GM12878 (cell line): ENCODE results near the gene DRAP1. TPM values are rescaled to one million over a fixed set of nuclear protein-coding genes. Genes with fewer than 3 reads are reported as not detected.

Experiments
- ATAC-seq: fragments of 200-7000 bp; cut with Tn5 transposase; 3 replicates; pipeline ENCODE4 v1.9.1; 2020; ENCODE audit warnings: mild to moderate bottlenecking, moderate library complexity
- BruUV-seq: library from RNA; stranded (reverse); fragments of 400-500 nt; replicated peaks from 2 replicates; lab custom pipeline; 2021; lab: Mats Ljungman, UMichigan
- CTCF ChIA-PET: fragments of 300-600 bp; sonication (Branson Sonifier 250); formaldehyde crosslinking; extraction: SDS; loops from one replicate; lab custom pipeline; 2021; ENCODE audit warnings: inconsistent platforms; lab: Yijun Ruan, JAX
- POLR2A ChIA-PET: fragments of 350-600 bp; formaldehyde crosslinking; extraction: SDS; loops from one replicate; lab custom pipeline; 2021; ENCODE audit warnings: inconsistent platforms; lab: Charles Lee
- RAD21 ChIA-PET: fragments of 300-600 bp; sonication (Branson Sonifier 250); formaldehyde crosslinking; loops from one replicate; lab custom pipeline; 2023; ENCODE audit warnings: antibody characterized with exemption; ENCODE audit not compliant: unreplicated experiment; lab: Charles Lee
- SMC1A ChIA-PET: fragments of 300-600 bp; sonication (Branson Sonifier 250); formaldehyde crosslinking; loops from one replicate; lab custom pipeline; 2023; ENCODE audit not compliant: unreplicated experiment, uncharacterized antibody; lab: Charles Lee
- DNase-seq: peaks from one replicate; pipeline ENCODE4 v3.0.0-alpha.2; 2011; ENCODE audit warnings: low read depth, low spot score
- FAIRE-seq: peaks from 3 replicates; lab custom pipeline; 2011; peaks lifted over from hg19 to GRCh38; lab: Jason Lieb, UNC
- H2AFZ ChIP-seq: 2 replicates; pipeline ENCODE4 v1.6.0; 2011; ENCODE audit warnings: low read depth, low read length, control low read depth; ENCODE audit not compliant: control insufficient read depth
- H3K27ac ChIP-seq: 2 replicates; pipeline ENCODE4 v1.5.1; 2011; ENCODE audit warnings: control low read depth; ENCODE audit not compliant: control insufficient read depth, insufficient read depth
- H3K27me3 ChIP-seq, 2 experiments: replicated peaks in 1 of 2; 2 replicates each; pipeline versions ENCODE4 v1.6.0 to v1.6.1; 2011; ENCODE audit warnings: low read length in 1 of 2; ENCODE audit not compliant: control insufficient read depth in 2 of 2, insufficient read depth in 2 of 2
- H3K36me3 ChIP-seq, 2 experiments: 2 replicates each; pipeline ENCODE4 v1.5.1; 2011; ENCODE audit warnings: low read length in 1 of 2; ENCODE audit not compliant: control insufficient read depth in 2 of 2, insufficient read depth in 2 of 2
- H3K4me1 ChIP-seq: 2 replicates; pipeline ENCODE4 v1.6.1; 2011; ENCODE audit warnings: mild to moderate bottlenecking, low read length, moderate library complexity, mixed read lengths; ENCODE audit not compliant: control insufficient read depth, insufficient read depth
- H3K4me2 ChIP-seq: 2 replicates; pipeline ENCODE4 v1.6.0; 2011; ENCODE audit warnings: control low read depth; ENCODE audit not compliant: control insufficient read depth, insufficient read depth
- H3K4me3 ChIP-seq: fragments of 200-600 bp; sonication (generic); 2 replicates; pipeline ENCODE4 v1.5.1; 2016
- H3K79me2 ChIP-seq: 2 replicates; pipeline ENCODE4 v1.6.0; 2011; ENCODE audit warnings: low read length; ENCODE audit not compliant: control insufficient read depth, insufficient read depth
- H3K9ac ChIP-seq: 2 replicates; pipeline ENCODE4 v1.8.0; 2011; ENCODE audit warnings: low read length, control low read depth, mixed read lengths; ENCODE audit not compliant: control insufficient read depth, insufficient read depth
- H3K9me3 ChIP-seq: replicated peaks from 3 replicates; pipeline ENCODE4 v1.5.1; 2011; ENCODE audit warnings: mild to moderate bottlenecking, low read length; ENCODE audit not compliant: control insufficient read depth, insufficient read depth
- H4K20me1 ChIP-seq: 2 replicates; pipeline ENCODE4 v1.6.0; 2011; ENCODE audit not compliant: control insufficient read depth, insufficient read depth
- ASH2L ChIP-seq: fragments of 300-600, 200-600 bp; sonication (generic); IDR thresholded peaks from 2 replicates; pipeline ENCODE4 v1.6.1; 2017; ENCODE audit warnings: low read depth, mild to moderate bottlenecking, borderline replicate concordance
- CHD2 ChIP-seq: IDR thresholded peaks from 2 replicates; pipeline ENCODE4 v1.6.1; 2011; ENCODE audit warnings: low read depth, low read length, improper control_type of control experiment, borderline replicate concordance
- FOS ChIP-seq: IDR thresholded peaks from 3 replicates; pipeline ENCODE4 v1.6.1; 2011; ENCODE audit warnings: borderline replicate concordance; ENCODE audit not compliant: insufficient read length; ENCODE audit errors: extremely low read depth
- JUND ChIP-seq: IDR thresholded peaks from 2 replicates; pipeline ENCODE4 v1.6.1; 2012; ENCODE audit warnings: low read depth, mild to moderate bottlenecking, low read length, improper control_type of control experiment, moderate library complexity
- LARP7 ChIP-seq: fragments of 450-650 bp; IDR thresholded peaks from 2 replicates; pipeline ENCODE4 v1.6.1; 2017; ENCODE audit warnings: mild to moderate bottlenecking
- MXI1 ChIP-seq: fragments of 150-350 bp; IDR thresholded peaks from 2 replicates; pipeline ENCODE4 v1.6.1; 2011; ENCODE audit warnings: low read depth, mild to moderate bottlenecking, inconsistent platforms, low read length, improper control_type of control experiment
- SIX5 ChIP-seq: IDR thresholded peaks from 2 replicates; pipeline ENCODE4 v1.6.1; 2011; ENCODE audit warnings: mild to moderate bottlenecking, low read depth, low read length, moderate library complexity; ENCODE audit not compliant: severe bottlenecking
- SMC3 ChIP-seq: IDR thresholded peaks from 2 replicates; pipeline ENCODE4 v1.6.1; 2011; ENCODE audit warnings: low read length, improper control_type of control experiment, borderline replicate concordance
- SREBF2 ChIP-seq: IDR thresholded peaks from 2 replicates; pipeline ENCODE4 v1.6.1; 2012; ENCODE audit warnings: mild to moderate bottlenecking, low read length
- STAT3 ChIP-seq: IDR thresholded peaks from 2 replicates; pipeline ENCODE4 v1.6.1; 2011; ENCODE audit warnings: low read depth, low read length, improper control_type of control experiment
- TBL1XR1 ChIP-seq: IDR thresholded peaks from 2 replicates; pipeline ENCODE4 v1.6.1; 2012; ENCODE audit warnings: low read depth, low read length, improper control_type of control experiment
- WGBS: methylation state at CpG from one replicate; pipeline ENCODE4 v1.1.6; 2016; ENCODE audit warnings: low lambda C conversion rate; ENCODE audit not compliant: insufficient replicate concordance, insufficient coverage; ENCODE audit errors: missing lambda C conversion rate; 5-methylcytosine and 5-hydroxymethylcytosine counted together
- in situ Hi-C: fragments of 300-500 bp; cut with MboI; formaldehyde crosslinking; loops from 9 replicates; pipeline ENCODE4 v1.14.3; 2018; ENCODE audit warnings: mixed read lengths
- intact Hi-C: fragments of 100-400 bp; cut with micrococcal nuclease; formaldehyde crosslinking; loops from one replicate; pipeline ENCODE4 v1.14.2; 2022; ENCODE audit not compliant: unreplicated experiment
- polyA plus RNA-seq, 11 experiments: library from polyadenylated mRNA; depleted of rRNA in 4 of 11; unstranded in 6 of 11; stranded (reverse) in 5 of 11; fragments of >200 nt; fragmentation: Nextera tagmentation in 4 of 11; fragmentation: Illumina TruSeq in 1 of 11; extraction: Ambion mirVana in 4 of 11; extraction: Trizol in 1 of 11; gene quantifications; 1 replicate in 1 of 11; 2 replicates in 10 of 11; pipeline versions ENCODE4 v1.2.1 to v1.2.3, GENCODE V29; 2011 to 2016; ENCODE audit warnings: inconsistent platforms in 2 of 11, missing spikeins in 2 of 11, low read depth in 1 of 11
- total RNA-seq, 4 experiments: library from RNA; depleted of rRNA in 3 of 4; stranded (reverse); fragments of >200 nt in 3 of 4; fragmentation: Illumina TruSeq in 1 of 4; extraction: Trizol in 1 of 4; gene quantifications; 2 replicates each; pipeline versions ENCODE4 v1.2.1 to v1.2.3, GENCODE V29; 2013 to 2021
- TF ChIP-seq, protein P1 (sequence below): fragments of 450-650 bp; IDR thresholded peaks from 2 replicates; pipeline ENCODE4 v1.6.1; 2016; ENCODE audit warnings: mild to moderate bottlenecking, moderate library complexity, borderline replicate concordance
- TF ChIP-seq, protein P2 (sequence below): fragments of 450-650 bp; formaldehyde crosslinking; IDR thresholded peaks from 2 replicates; pipeline ENCODE4 v1.4.0; 2020; ENCODE audit warnings: mild to moderate bottlenecking, moderate library complexity
- TF ChIP-seq, protein P3 (sequence below): IDR thresholded peaks from 2 replicates; pipeline ENCODE4 v1.6.1; 2011; ENCODE audit warnings: borderline replicate concordance, low read depth, mild to moderate bottlenecking, moderate library complexity, mixed read lengths, low read length; ENCODE audit not compliant: insufficient read depth; ENCODE audit errors: extremely low read length

DRAP1 gene
- total and polyA plus RNA-seq, 10 of the 15 experiments (the other 5 are each of a cell fraction or from before 2014, with no cell fraction given): 9.4 to 163 (median 114) TPM

DNA sequence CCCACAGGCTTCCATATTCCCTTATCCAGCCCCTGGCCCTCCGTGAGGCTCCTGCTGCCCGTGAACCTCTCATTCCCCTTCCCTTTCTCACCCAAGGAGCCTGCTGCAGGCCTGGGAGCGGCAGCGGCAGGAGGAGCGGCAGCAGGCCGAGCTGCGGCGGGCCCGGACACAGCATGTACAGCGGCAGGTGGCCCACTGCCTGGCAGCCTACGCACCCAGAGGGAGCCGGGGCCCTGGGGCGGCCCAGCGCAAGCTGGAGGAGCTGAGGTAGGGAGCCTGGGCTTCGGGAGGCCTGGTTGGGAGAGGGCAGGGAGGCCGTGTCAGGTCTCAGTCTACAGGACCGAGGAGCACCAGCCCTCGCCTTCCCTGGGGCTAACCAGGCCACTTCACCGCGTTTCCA is 34.2 kb downstream of the DRAP1 start:
- H2AFZ ChIP-seq: no peak overlapping the region
- in situ Hi-C loops: no loop called here
- RAD21 ChIA-PET: no interaction called here
- H3K4me2 ChIP-seq: no peak overlapping the region
- POLR2A ChIA-PET: interaction anchor here (0.7 kb wide), 1 partner anchor 414 kb away, joined by 3 read pairs; no protein-coding TSS in a partner anchor
- DNase-seq (no peak), ATAC-seq (no peak), FAIRE-seq (no peak)
- intact Hi-C loops: no loop called here
- no peaks in the 10 kb centered on the region for H3K27me3 ChIP-seq
- CTCF ChIA-PET: interaction anchor here (2.3 kb wide), 1 partner anchor 68 kb away, joined by 9 read pairs; no protein-coding TSS in a partner anchor
- SMC1A ChIA-PET: interaction anchor here (0.6 kb wide), 1 partner anchor 92 kb away, joined by 4 read pairs; no protein-coding TSS in a partner anchor
- no peak overlapping the region for H3K4me3 ChIP-seq
- no peaks in the 10 kb centered on the region for H3K36me3 ChIP-seq
- whole genome bisulfite sequencing: 86% methylated on average over 17 of the region's 20 CpGs
- no peaks in the 10 kb centered on the region for H3K79me2 ChIP-seq
- H3K4me1 ChIP-seq: peaks cover 14% of the 10 kb centered on the region
- TF ChIP-seq TBL1XR1 (no peak), CHD2 (no peak), JUND (no peak), STAT3 (no peak), SREBF2 (no peak), ASH2L (no peak), LARP7 (no peak), SMC3 (no peak), FOS (no peak), MXI1 (no peak), SIX5 (no peak)
- TF ChIP-seq, protein P1, sequence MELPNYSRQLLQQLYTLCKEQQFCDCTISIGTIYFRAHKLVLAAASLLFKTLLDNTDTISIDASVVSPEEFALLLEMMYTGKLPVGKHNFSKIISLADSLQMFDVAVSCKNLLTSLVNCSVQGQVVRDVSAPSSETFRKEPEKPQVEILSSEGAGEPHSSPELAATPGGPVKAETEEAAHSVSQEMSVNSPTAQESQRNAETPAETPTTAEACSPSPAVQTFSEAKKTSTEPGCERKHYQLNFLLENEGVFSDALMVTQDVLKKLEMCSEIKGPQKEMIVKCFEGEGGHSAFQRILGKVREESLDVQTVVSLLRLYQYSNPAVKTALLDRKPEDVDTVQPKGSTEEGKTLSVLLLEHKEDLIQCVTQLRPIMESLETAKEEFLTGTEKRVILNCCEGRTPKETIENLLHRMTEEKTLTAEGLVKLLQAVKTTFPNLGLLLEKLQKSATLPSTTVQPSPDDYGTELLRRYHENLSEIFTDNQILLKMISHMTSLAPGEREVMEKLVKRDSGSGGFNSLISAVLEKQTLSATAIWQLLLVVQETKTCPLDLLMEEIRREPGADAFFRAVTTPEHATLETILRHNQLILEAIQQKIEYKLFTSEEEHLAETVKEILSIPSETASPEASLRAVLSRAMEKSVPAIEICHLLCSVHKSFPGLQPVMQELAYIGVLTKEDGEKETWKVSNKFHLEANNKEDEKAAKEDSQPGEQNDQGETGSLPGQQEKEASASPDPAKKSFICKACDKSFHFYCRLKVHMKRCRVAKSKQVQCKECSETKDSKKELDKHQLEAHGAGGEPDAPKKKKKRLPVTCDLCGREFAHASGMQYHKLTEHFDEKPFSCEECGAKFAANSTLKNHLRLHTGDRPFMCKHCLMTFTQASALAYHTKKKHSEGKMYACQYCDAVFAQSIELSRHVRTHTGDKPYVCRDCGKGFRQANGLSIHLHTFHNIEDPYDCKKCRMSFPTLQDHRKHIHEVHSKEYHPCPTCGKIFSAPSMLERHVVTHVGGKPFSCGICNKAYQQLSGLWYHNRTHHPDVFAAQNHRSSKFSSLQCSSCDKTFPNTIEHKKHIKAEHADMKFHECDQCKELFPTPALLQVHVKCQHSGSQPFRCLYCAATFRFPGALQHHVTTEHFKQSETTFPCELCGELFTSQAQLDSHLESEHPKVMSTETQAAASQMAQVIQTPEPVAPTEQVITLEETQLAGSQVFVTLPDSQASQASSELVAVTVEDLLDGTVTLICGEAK: no peak
- TF ChIP-seq, protein P2, sequence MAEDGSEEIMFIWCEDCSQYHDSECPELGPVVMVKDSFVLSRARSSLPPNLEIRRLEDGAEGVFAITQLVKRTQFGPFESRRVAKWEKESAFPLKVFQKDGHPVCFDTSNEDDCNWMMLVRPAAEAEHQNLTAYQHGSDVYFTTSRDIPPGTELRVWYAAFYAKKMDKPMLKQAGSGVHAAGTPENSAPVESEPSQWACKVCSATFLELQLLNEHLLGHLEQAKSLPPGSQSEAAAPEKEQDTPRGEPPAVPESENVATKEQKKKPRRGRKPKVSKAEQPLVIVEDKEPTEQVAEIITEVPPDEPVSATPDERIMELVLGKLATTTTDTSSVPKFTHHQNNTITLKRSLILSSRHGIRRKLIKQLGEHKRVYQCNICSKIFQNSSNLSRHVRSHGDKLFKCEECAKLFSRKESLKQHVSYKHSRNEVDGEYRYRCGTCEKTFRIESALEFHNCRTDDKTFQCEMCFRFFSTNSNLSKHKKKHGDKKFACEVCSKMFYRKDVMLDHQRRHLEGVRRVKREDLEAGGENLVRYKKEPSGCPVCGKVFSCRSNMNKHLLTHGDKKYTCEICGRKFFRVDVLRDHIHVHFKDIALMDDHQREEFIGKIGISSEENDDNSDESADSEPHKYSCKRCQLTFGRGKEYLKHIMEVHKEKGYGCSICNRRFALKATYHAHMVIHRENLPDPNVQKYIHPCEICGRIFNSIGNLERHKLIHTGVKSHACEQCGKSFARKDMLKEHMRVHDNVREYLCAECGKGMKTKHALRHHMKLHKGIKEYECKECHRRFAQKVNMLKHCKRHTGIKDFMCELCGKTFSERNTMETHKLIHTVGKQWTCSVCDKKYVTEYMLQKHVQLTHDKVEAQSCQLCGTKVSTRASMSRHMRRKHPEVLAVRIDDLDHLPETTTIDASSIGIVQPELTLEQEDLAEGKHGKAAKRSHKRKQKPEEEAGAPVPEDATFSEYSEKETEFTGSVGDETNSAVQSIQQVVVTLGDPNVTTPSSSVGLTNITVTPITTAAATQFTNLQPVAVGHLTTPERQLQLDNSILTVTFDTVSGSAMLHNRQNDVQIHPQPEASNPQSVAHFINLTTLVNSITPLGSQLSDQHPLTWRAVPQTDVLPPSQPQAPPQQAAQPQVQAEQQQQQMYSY (CRISPR knock-in tag): no peak
- TF ChIP-seq, protein P3, sequence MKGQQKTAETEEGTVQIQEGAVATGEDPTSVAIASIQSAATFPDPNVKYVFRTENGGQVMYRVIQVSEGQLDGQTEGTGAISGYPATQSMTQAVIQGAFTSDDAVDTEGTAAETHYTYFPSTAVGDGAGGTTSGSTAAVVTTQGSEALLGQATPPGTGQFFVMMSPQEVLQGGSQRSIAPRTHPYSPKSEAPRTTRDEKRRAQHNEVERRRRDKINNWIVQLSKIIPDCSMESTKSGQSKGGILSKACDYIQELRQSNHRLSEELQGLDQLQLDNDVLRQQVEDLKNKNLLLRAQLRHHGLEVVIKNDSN: no peak
- H3K27ac ChIP-seq: no peak overlapping the region
- no peaks in the 10 kb centered on the region for H3K9me3 ChIP-seq
- no TSS peak for BruUV-seq
- no peaks in the 10 kb centered on the region for H4K20me1 ChIP-seq
- H3K9ac ChIP-seq: no peak overlapping the region
